AML-193 (cell line): ENCODE measurements around the gene DNM2.
"Not testable (repeated sequence)": the region's sequence is repeated elsewhere in the genome, so short reads cannot be mapped to it uniquely, and the experiment has no call there.

Source experiments
- DNase-seq, 2 experiments: peaks; one replicate each; lab custom pipeline; 2025; lab: John Stamatoyannopoulos, UW

The DNM2 gene

GRCh38 chr19:10724573-10725071 lies 6.7 kb downstream of the DNM2 start:
- no peak for DNase-seq

DNA sequence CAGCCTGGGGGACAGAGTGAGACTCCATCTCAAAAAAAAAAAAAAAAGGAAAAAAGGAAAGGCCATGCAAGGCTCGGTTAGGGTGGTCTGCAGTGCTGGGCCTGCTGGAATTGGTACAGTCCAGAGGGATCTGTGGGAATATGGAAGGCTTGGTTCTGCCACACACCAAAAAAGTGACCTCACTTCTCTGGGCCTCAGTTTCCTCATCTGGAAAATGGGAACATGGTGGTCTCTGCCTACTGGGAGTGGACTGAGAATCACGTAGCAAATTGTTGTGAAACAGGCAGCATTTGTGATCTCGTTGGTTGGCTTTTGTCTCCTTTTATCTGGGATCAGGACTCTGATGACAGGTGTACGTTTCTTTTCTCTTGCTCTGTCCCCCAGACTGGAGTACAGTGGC lies 7.5 kb downstream of the DNM2 start:
- no peak for DNase-seq

DNA sequence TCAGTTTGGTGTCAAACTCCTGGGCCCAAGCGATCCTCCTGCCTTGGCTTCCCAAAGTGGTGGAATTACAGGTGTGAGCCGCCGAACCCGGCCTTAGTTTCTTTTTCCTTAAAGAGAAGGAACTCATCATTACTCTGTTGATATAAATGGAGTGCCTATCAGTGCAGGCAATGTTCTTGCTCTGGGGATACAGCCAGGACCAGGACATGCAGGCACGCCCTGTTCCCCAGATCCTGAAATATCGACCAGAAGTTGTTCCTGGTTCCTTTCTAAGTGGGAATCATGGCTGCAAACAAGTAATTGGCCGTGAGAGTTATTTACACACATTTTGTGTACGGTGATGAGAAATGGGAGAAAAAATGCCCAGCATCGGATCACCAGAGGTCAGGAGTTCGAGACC lies 8.4 kb downstream of the DNM2 start:
- DNase-seq, result no peak

GRCh38 chr19:10727685-10728201 lies 9.9 kb downstream of the DNM2 start:
- DNase-seq, result no peak

DNA sequence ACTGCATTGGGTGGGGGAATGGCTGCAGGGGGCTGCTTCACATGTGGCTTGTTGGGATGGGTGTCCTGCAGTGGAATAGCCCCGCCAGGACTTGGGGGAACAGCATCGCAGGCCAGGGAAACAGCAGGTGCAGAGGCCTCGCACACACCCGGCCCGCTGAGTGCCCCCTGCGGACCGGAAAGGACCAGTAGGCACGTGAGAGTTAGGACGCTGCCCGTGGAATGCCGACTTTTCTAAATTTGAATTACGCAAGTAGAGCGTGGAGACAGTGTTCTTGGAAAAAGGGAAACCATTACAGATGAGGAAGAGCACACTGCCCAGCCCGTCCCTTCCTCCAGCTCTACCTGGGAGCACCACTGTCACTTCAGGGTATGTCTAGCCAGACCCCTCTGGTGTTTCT lies 11.5 kb downstream of the DNM2 start:
- no peak for DNase-seq

- no peak for DNase-seq
Observed at GRCh38 chr19:10730932-10731331, 13.1 kb downstream of the DNM2 start.

DNA sequence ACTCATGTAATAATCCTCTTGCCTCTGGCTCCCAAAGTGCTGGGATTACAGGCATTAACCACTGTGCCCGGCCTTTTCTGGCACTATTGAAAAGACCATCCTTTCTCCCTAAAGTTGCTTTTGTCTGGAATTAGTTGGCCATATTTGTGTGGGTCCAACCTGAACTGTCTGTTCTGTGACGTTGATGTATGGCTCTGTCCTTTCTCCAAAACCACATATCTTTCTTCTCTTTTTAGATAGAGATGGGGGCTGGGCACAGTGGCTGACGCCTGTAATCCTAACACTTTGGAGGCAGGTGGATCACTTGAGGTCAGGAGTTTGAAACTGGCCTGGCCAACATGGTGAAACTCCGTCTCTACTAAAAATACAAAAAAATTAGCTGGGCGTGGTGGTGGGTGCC lies 17.9 kb downstream of the DNM2 start:
- no peak for DNase-seq

GRCh38 chr19:10736189-10736588 lies 18.3 kb downstream of the DNM2 start:
- no peak for DNase-seq

DNA sequence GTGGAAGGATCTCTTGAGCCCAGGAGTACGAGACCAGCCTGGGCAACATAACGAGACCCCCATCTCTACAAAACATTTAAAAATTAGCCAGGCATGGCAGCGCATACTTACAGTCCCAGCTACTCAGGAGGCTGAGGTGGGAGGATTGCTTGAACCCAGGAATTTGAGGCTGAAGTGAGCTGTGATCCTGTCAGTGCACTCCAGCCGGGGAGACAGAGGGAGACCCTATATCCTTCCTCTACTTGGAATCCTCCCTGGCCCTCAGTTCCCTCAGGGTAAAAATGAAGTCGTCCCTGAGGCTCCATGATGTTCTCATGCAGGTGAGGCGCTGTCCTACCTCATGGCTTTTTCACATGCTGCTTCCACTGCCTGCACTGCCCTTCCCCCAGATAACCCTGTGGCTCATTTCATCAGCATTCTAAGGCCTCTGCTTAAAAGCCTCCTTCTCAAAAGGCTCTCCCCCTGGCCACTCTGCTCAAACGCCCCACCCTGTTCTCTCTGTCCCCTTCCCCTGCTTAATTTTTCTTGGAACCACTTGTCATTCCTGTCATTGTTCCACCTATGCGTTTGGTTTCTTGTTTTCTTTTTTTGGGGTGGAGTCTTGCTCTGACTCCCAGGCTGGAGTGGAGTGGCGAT lies 19.2 kb downstream of the DNM2 start:
- DNase-seq, result no peak

DNA sequence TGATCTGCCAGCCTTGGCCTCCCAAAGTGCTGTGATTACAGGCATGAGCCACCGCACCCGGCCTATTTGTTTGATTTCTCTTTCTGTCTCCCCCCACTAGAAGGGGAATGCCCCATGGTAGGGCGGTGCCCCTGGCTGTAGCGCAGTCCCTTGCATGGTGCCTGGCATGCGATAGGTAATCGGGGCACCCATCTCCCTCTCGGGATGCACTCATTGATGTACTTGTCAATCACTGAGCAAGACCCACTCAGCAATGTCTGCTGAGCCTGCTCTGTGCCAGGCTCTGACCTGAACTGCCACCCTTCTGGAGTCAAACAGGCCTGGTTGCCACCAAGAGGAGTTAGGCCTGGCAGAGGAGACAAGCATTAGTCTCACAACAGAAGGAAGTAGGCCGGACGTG lies 19.8 kb downstream of the DNM2 start:
- no peak for DNase-seq

- no peak for DNase-seq
Observed at GRCh38 chr19:10740798-10741197, 22.9 kb downstream of the DNM2 start.

DNA sequence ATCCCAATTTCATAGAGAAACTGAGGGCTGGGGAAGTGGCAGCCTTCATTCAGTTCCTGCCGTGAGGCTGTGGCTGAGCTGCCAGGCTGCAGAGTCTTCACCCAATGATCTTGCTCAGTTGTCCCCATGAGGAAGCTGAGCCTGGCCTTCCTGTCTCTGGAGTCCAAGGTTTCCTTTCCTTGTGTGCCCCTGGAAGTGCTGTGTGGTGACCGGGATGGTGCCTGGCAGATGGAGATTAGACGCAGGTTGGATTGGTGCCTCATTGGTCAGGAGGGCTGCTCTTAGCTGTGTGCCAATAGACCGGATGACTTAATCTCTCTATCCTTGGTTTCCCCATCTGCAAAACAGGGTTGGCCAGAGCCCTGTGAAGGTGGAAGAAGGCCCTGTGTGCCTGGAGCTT lies 24.6 kb downstream of the DNM2 start:
- DNase-seq, result no peak

- DNase-seq, result no peak
Observed at GRCh38 chr19:10744253-10744798, 26.4 kb downstream of the DNM2 start.

GRCh38 chr19:10744801-10745293 lies 27.0 kb downstream of the DNM2 start:
- no peak for DNase-seq

- DNase-seq, result not testable (repeated sequence)
Observed at GRCh38 chr19:10746437-10746836, 28.6 kb downstream of the DNM2 start.

DNA sequence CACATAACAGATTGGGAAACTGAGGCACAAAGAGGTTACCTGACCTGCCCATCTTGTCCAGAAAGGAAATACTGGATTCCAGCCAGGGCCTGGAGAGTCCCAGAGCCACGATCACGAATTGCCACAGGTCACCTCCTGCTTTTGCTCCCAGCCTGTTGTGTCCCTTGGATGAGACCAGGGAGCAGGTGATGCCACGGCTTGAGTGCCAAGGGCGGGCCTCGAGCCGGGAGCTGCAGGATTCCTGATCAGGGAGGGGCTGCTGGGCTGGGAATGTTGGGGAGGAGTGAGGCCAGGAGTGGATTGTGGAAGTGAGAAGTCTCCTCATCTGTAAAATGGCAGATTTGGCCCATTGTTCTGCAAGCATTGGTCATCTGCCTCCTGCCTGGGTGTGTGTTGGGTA lies 29.4 kb downstream of the DNM2 start:
- DNase-seq, result no peak

GRCh38 chr19:10747674-10748073 lies 29.8 kb downstream of the DNM2 start:
- DNase-seq, result no peak

DNA sequence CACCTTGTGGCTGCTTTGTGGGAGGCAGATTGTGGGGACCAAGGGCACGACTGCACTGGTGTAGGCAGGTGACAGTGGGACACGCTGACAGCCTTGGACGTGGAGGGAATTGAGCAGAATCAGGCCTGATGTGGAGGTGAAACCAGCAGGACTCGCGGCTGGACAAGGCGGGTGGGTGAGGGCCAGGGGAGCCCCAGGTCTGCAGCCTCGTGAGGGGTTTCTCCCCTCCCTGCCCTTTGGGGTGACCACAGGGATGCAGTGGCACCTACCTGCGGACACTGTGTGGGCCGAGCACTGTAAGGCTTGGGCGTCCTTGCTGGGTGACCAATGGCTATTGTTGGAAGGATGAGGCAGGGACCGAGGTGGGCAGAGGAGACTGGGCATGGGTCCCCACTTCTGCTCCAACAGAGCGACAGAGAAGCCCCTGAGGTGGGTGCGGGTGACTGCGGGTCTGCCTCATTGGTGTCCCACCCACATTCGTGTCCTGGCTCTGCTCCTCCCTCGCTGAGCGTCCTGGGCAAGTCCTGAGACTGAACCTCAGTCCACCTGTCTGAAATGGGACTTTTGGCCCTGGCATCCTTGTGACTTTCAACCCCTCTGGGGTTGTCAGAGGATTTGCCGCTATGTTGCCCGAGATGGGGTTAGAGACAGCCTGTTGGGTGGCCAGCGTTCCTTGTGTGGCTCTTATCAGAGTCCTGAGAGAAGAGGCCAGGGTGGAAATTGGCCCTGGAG lies 30.5 kb downstream of the DNM2 start:
- no peak for DNase-seq

DNA sequence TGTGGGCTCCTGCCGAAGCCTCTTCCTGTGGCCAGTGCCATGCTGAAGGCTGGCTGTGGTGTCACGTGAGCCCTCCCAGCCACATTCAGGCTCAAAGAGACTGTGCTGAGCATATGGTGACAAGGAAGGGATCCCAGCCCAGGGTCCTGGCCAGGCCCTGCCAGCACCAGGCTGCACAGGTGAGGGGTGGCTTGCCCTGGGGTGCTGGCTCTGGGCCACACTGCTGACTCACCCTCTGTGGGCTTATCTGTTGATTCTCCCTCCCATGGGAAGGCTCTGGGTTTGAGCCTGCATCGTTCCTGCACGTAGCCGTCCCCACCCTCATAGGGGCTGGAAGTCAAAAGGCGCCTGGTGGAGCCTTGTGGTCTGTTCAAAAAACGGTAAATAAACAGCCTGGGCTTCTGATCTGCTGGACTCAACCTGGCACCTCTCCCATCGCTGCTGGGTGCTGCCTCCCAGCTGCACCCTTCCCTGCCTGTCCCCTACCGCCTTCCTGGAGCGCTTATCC lies 31.1 kb downstream of the DNM2 start:
- DNase-seq, result no peak

GRCh38 chr19:10749435-10750384 lies 31.8 kb downstream of the DNM2 start:
- DNase-seq, result no peak

- no peak for DNase-seq
Observed at GRCh38 chr19:10751109-10751953, 33.5 kb downstream of the DNM2 start.
